IMR-90 (cell line): Measurements from ENCODE around the gene CREG2. TPM values are rescaled to one million over a fixed set of nuclear protein-coding genes. Genes with fewer than 3 reads are reported as not detected.

Source experiments
- ATAC-seq: fragments of 200-7000 bp; cut with Tn5 transposase; 2 replicates; pipeline ENCODE4 v1.9.1; 2020; ENCODE audit warnings: low read depth, mild to moderate bottlenecking, moderate library complexity
- BruUV-seq: library from RNA; stranded (reverse); fragments of 400-500 nt; replicated peaks from 2 replicates; lab custom pipeline; 2021; lab: Mats Ljungman, UMichigan
- CTCF ChIA-PET: fragments of 300-600 bp; formaldehyde crosslinking; extraction: SDS; loops from one replicate; lab custom pipeline; 2021; ENCODE audit warnings: antibody characterized with exemption; lab: Yijun Ruan, JAX
- POLR2A ChIA-PET: fragments of 300-600 bp; sonication (Branson Sonifier 250); formaldehyde crosslinking; loops from one replicate; lab custom pipeline; 2022; ENCODE audit warnings: antibody characterized with exemption; ENCODE audit not compliant: unreplicated experiment; lab: Charles Lee
- DNase-seq: peaks from one replicate; pipeline ENCODE4 v3.0.0; 2013
- H2AFZ ChIP-seq: replicated peaks from 2 replicates; pipeline ENCODE3; 2013; ENCODE audit warnings: low read length, mild to moderate bottlenecking; ENCODE audit not compliant: poor library complexity
- H2AK5ac ChIP-seq: 2 replicates; pipeline ENCODE4 v1.6.1; 2013; ENCODE audit warnings: low read depth, low read length, inconsistent platforms
- H2AK9ac ChIP-seq: replicated peaks from 2 replicates; pipeline ENCODE3; 2013; ENCODE audit warnings: mild to moderate bottlenecking, low read depth, low read length, moderate library complexity; ENCODE audit not compliant: poor library complexity
- H2BK120ac ChIP-seq: 2 replicates; pipeline ENCODE4 v1.6.1; 2013; ENCODE audit warnings: low read depth, low read length, inconsistent platforms
- H2BK15ac ChIP-seq: 3 replicates; pipeline ENCODE4 v1.6.1; 2013; ENCODE audit warnings: low read depth, low read length, inconsistent platforms
- H2BK20ac ChIP-seq: 2 replicates; pipeline ENCODE4 v1.6.1; 2013; ENCODE audit warnings: low read depth, mild to moderate bottlenecking, inconsistent platforms, low read length, moderate library complexity
- H2BK5ac ChIP-seq: 2 replicates; pipeline ENCODE4 v1.6.1; 2013; ENCODE audit warnings: mild to moderate bottlenecking, low read depth, low read length, inconsistent platforms; ENCODE audit not compliant: poor library complexity, severe bottlenecking
- H3K14ac ChIP-seq: replicated peaks from 2 replicates; pipeline ENCODE4 v1.6.1; 2013; ENCODE audit warnings: low read depth, low read length, inconsistent platforms
- H3K18ac ChIP-seq: 2 replicates; pipeline ENCODE4 v1.6.1; 2013; ENCODE audit warnings: low read depth, low read length, control low read depth
- H3K23ac ChIP-seq: 2 replicates; pipeline ENCODE4 v1.6.1; 2013; ENCODE audit warnings: low read depth, low read length, inconsistent platforms
- H3K27ac ChIP-seq: 2 replicates; pipeline ENCODE4 v1.5.1; 2013; ENCODE audit warnings: mild to moderate bottlenecking, control low read depth, low read length; ENCODE audit not compliant: insufficient read depth
- H3K27me3 ChIP-seq: 2 replicates; pipeline ENCODE4 v1.6.1; 2013; ENCODE audit warnings: low read length; ENCODE audit not compliant: control insufficient read depth, insufficient read depth
- H3K36me3 ChIP-seq: 2 replicates; pipeline ENCODE4 v1.6.1; 2013; ENCODE audit warnings: low read length, mixed read lengths; ENCODE audit not compliant: control insufficient read depth, insufficient read depth
- H3K4ac ChIP-seq: 2 replicates; pipeline ENCODE4 v1.6.1; 2013; ENCODE audit warnings: low read depth, low read length, inconsistent platforms
- H3K4me1 ChIP-seq: 2 replicates; pipeline ENCODE4 v1.6.1; 2013; ENCODE audit warnings: low read length, mixed read lengths; ENCODE audit not compliant: control insufficient read depth, insufficient read depth
- H3K4me2 ChIP-seq: 2 replicates; pipeline ENCODE4 v1.6.1; 2013; ENCODE audit warnings: low read depth, mild to moderate bottlenecking, control low read depth, low read length, moderate library complexity
- H3K4me3 ChIP-seq: 2 replicates; pipeline ENCODE4 v1.5.1; 2013; ENCODE audit warnings: low read depth, mild to moderate bottlenecking, control low read depth, low read length, moderate library complexity; ENCODE audit not compliant: insufficient read depth
- H3K56ac ChIP-seq: 2 replicates; pipeline ENCODE4 v1.6.1; 2013; ENCODE audit warnings: low read length, inconsistent platforms; ENCODE audit not compliant: insufficient read depth; ENCODE audit errors: extremely low read depth
- H3K79me1 ChIP-seq, 2 experiments: 2 replicates each; pipeline ENCODE4 v1.6.1; 2013; ENCODE audit warnings: low read length in 2 of 2, inconsistent platforms in 1 of 2, low read depth in 1 of 2
- H3K9ac ChIP-seq: 2 replicates; pipeline ENCODE4 v1.6.1; 2013; ENCODE audit warnings: low read depth, low read length, control low read depth
- H3K9me1 ChIP-seq: 2 replicates; pipeline ENCODE4 v1.6.1; 2013; ENCODE audit warnings: low read length, inconsistent platforms; ENCODE audit not compliant: insufficient read depth
- H3K9me3 ChIP-seq: 2 replicates; pipeline ENCODE4 v1.6.1; 2013; ENCODE audit warnings: low read length; ENCODE audit not compliant: control insufficient read depth, insufficient read depth
- H4K20me1 ChIP-seq: 2 replicates; pipeline ENCODE4 v1.6.1; 2013; ENCODE audit warnings: low read length, inconsistent platforms; ENCODE audit not compliant: insufficient read depth
- H4K5ac ChIP-seq: 2 replicates; pipeline ENCODE4 v1.6.1; 2013; ENCODE audit warnings: mild to moderate bottlenecking, low read depth, low read length, control low read depth
- H4K8ac ChIP-seq, 2 experiments: 2 replicates each; pipeline ENCODE4 v1.6.1; 2013; ENCODE audit warnings: low read depth in 2 of 2, low read length in 2 of 2, control low read depth in 1 of 2, inconsistent platforms in 1 of 2
- H4K91ac ChIP-seq: 2 replicates; pipeline ENCODE4 v1.6.1; 2013; ENCODE audit warnings: low read depth, low read length, inconsistent platforms; ENCODE audit not compliant: insufficient read depth
- BHLHE40 ChIP-seq: fragments of 150-350 bp; IDR thresholded peaks from 2 replicates; pipeline ENCODE4 v1.6.1; 2016; ENCODE audit warnings: mild to moderate bottlenecking, low read depth, low read length
- CEBPB ChIP-seq: IDR thresholded peaks from 2 replicates; pipeline ENCODE4 v1.6.1; 2012; ENCODE audit warnings: low read depth, low read length, improper control_type of control experiment
- CHD1 ChIP-seq: IDR thresholded peaks from 2 replicates; pipeline ENCODE4 v1.6.1; 2012; ENCODE audit warnings: low read depth, low read length, improper control_type of control experiment
- CTCF ChIP-seq: conservative IDR thresholded peaks from 2 replicates; pipeline ENCODE4 v1.5.1; 2012; ENCODE audit warnings: mild to moderate bottlenecking, low read depth, low read length, improper control_type of control experiment
- MAFK ChIP-seq: IDR thresholded peaks from 2 replicates; pipeline ENCODE4 v1.6.1; 2012; ENCODE audit warnings: low read depth, low read length, improper control_type of control experiment
- MAZ ChIP-seq: IDR thresholded peaks from 2 replicates; pipeline ENCODE4 v1.6.1; 2012; ENCODE audit warnings: low read depth, mild to moderate bottlenecking, low read length, improper control_type of control experiment, moderate library complexity, borderline replicate concordance
- MXI1 ChIP-seq: IDR thresholded peaks from 2 replicates; pipeline ENCODE4 v1.6.1; 2012; ENCODE audit warnings: low read depth, mild to moderate bottlenecking, low read length, moderate library complexity, borderline replicate concordance
- NFE2L2 ChIP-seq: fragments of 150-350 bp; IDR thresholded peaks from 2 replicates; pipeline ENCODE4 v1.6.1; 2016; ENCODE audit warnings: low read depth, mild to moderate bottlenecking, low read length
- POLR2A ChIP-seq: IDR thresholded peaks from 2 replicates; pipeline ENCODE4 v1.6.1; 2012; ENCODE audit warnings: mild to moderate bottlenecking, low read depth, low read length
- RAD21 ChIP-seq: IDR thresholded peaks from 2 replicates; pipeline ENCODE4 v1.6.1; 2012; ENCODE audit warnings: low read length, improper control_type of control experiment
- RCOR1 ChIP-seq: IDR thresholded peaks from 2 replicates; pipeline ENCODE4 v1.6.1; 2012; ENCODE audit warnings: mild to moderate bottlenecking, low read length, improper control_type of control experiment; ENCODE audit not compliant: insufficient replicate concordance
- SMC3 ChIP-seq: fragments of 150-350 bp; IDR thresholded peaks from 2 replicates; pipeline ENCODE4 v1.6.1; 2016; ENCODE audit warnings: low read depth, mild to moderate bottlenecking, antibody characterized with exemption, low read length, moderate library complexity
- WGBS, 2 experiments: methylation state at CpG; one replicate each; pipeline versions ENCODE4 v1.1.5 to v1.1.7; 2013; ENCODE audit warnings: missing lambda C conversion rate in 2 of 2; ENCODE audit not compliant: insufficient read length in 1 of 2; ENCODE audit errors: extremely low coverage in 2 of 2; 5-methylcytosine and 5-hydroxymethylcytosine counted together
- dilution Hi-C: fragments of 300-500 bp; cut with HindIII; formaldehyde crosslinking; loops from one replicate; pipeline ENCODE4 v1.14.3; 2018; ENCODE audit warnings: low sequenced_read_pairs; ENCODE audit not compliant: unreplicated experiment
- in situ Hi-C: fragments of 300-500 bp; cut with MboI; formaldehyde crosslinking; loops from 3 replicates; pipeline ENCODE4 v1.14.3; 2019; ENCODE audit warnings: low sequenced_read_pairs, inconsistent platforms, mixed read lengths
- intact Hi-C: fragments of 100-400 bp; cut with micrococcal nuclease; formaldehyde crosslinking; loops from 2 replicates; pipeline ENCODE4 v1.10.0; 2022
- polyA plus RNA-seq, 3 experiments: library from polyadenylated mRNA; depleted of rRNA; stranded (reverse); fragments of >200 nt; gene quantifications; 2 replicates each; pipeline ENCODE4 v1.2.3, GENCODE V29; 2012; ENCODE audit warnings: low replicate concordance in 1 of 3
- total RNA-seq: library from RNA; depleted of rRNA; stranded (reverse); fragments of >200 nt; gene quantifications from 2 replicates; pipeline ENCODE4 v1.2.3, GENCODE V29; 2012
- TF ChIP-seq, protein P1 (sequence below): fragments of 150-350 bp; IDR thresholded peaks from 2 replicates; pipeline ENCODE4 v1.6.1; 2017; ENCODE audit warnings: mild to moderate bottlenecking, antibody characterized with exemption, low read length, low read depth

CREG2 gene
- total and polyA plus RNA-seq, 2 of the 4 experiments (the other 2 are of a cell fraction): 0.17 TPM; not detected in 1

DNA sequence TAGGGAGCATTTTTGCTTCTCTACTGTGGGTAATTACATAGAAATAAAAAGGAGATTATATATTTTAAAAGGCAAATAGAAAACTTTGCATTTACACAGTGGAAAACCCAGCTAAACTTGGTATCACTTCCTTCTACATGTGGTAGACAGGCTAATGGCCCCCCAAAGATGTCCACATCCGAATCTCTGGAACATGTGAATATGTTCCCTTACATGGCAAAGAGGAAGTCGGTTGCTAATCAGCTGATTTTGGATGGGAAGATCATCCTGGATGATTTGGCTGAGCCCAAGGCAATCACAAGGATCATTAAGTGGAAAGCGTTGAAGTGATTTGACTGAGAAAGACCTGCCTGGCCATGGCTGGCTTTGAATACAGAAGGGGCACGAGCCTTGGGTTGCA is 26.2 kb downstream of the CREG2 start:
- H3K79me1 ChIP-seq: no peaks in the 10 kb centered on the region
- no peak overlapping the region for H4K8ac ChIP-seq
- no peak overlapping the region for H2AK5ac ChIP-seq
- ATAC-seq (no peak), DNase-seq (no peak)
- no peak overlapping the region for H3K4me3 ChIP-seq
- H2BK15ac ChIP-seq: no peak overlapping the region
- ChIA-PET POLR2A (no interaction called here), CTCF (no interaction called here)
- no peaks in the 10 kb centered on the region for H3K9me3 ChIP-seq
- H3K36me3 ChIP-seq: no peaks in the 10 kb centered on the region
- no peak overlapping the region for H3K4ac ChIP-seq
- no peaks in the 10 kb centered on the region for H4K20me1 ChIP-seq
- no peak overlapping the region for H3K9ac ChIP-seq
- no peak overlapping the region for H3K27ac ChIP-seq
- BruUV-seq: no TSS peak
- no peak overlapping the region for H2BK5ac ChIP-seq
- no peak overlapping the region for H2BK20ac ChIP-seq
- no peak overlapping the region for H2AFZ ChIP-seq
- H2BK120ac ChIP-seq: no peak overlapping the region
- peaks cover 32% of the 10 kb centered on the region for H3K27me3 ChIP-seq
- no peak for TF ChIP-seq MAFK
- TF ChIP-seq CTCF: no peak
- no peak for TF ChIP-seq POLR2A
- no peak for TF ChIP-seq MAZ
- no peak for TF ChIP-seq MXI1
- TF ChIP-seq SMC3: no peak
- TF ChIP-seq, protein P1, sequence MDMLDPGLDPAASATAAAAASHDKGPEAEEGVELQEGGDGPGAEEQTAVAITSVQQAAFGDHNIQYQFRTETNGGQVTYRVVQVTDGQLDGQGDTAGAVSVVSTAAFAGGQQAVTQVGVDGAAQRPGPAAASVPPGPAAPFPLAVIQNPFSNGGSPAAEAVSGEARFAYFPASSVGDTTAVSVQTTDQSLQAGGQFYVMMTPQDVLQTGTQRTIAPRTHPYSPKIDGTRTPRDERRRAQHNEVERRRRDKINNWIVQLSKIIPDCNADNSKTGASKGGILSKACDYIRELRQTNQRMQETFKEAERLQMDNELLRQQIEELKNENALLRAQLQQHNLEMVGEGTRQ: no peak
- TF ChIP-seq NFE2L2: no peak
- TF ChIP-seq CEBPB: no peak
- TF ChIP-seq RAD21: no peak
- TF ChIP-seq RCOR1: no peak
- no peak for TF ChIP-seq BHLHE40
- TF ChIP-seq CHD1: no peak
- H3K4me2 ChIP-seq: no peak overlapping the region
- H3K18ac ChIP-seq: no peak overlapping the region
- 80% methylated on average over 1 of the region's 4 CpGs; no CpG with 5 or more reads in 1 of the 2 experiments for WGBS, 2 experiments
- H2AK9ac ChIP-seq: no peak overlapping the region
- H4K5ac ChIP-seq: no peak overlapping the region
- dilution Hi-C loops (no loop called here), intact Hi-C loops (no loop called here), in situ Hi-C loops (no loop called here)
- H3K56ac ChIP-seq: no peak overlapping the region
- H4K91ac ChIP-seq: no peak overlapping the region
- H3K23ac ChIP-seq: no peak overlapping the region
- no peak overlapping the region for H3K14ac ChIP-seq
- H3K4me1 ChIP-seq: no peaks in the 10 kb centered on the region
- 0 out of 2 replicates have a peak, but pooled peaks cover 4% of the 10 kb centered on the region for H3K9me1 ChIP-seq
